SW 1271 (cell line): ENCODE measurements around the gene NTN1.

Source experiments
- DNase-seq, 2 experiments: peaks; one replicate each; lab custom pipeline; 2025; lab: John Stamatoyannopoulos, UW

NTN1 gene

DNA sequence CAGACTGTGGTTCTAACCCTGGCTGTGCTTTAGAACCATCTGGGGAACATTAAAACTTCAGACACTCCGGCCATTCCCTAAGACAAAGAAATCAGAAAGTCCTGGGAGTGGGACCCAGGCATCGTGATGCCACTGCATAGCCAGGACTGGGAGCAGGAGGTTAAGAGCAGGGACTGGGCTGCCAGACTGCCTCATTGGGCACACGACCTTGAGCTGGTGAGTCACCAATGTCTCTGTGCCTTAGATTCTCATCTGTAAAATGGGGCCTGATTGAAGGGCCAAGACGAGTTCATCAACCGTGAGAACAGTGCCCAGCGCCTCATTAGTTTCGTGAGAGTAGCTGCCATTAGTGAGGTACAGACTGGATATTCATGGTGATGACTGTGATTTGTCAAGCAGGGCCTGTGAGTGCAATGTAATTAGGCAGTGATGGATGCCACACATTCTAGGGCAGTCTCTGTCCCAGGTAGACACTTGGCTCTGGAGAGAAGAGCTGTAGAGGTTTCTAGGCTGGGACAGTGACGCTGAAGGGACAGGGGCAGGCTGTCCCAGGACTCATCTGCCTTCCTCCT is 196.8 kb downstream of the NTN1 start:
- DNase-seq, result no peak

DNA sequence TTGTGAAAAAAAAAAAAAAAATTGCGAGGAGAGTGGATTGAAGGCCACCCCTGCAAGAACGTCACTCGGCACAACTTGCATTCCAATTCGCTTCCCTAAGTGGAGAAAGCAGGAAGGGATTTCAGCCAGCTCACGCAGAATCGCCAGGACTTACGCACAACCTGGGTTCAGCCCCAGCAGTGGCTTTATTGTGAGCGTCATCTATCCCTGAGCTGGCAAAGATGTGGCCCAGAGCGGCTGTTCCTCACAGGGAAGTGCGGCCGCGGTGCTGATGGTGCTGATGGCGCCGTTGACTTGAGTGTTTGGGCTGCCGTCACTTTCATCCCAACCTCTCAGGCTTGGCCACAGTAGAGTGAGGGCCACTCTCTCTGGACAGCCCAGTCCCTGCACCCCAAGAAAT is 197.6 kb downstream of the NTN1 start:
- DNase-seq, result no peak

DNA sequence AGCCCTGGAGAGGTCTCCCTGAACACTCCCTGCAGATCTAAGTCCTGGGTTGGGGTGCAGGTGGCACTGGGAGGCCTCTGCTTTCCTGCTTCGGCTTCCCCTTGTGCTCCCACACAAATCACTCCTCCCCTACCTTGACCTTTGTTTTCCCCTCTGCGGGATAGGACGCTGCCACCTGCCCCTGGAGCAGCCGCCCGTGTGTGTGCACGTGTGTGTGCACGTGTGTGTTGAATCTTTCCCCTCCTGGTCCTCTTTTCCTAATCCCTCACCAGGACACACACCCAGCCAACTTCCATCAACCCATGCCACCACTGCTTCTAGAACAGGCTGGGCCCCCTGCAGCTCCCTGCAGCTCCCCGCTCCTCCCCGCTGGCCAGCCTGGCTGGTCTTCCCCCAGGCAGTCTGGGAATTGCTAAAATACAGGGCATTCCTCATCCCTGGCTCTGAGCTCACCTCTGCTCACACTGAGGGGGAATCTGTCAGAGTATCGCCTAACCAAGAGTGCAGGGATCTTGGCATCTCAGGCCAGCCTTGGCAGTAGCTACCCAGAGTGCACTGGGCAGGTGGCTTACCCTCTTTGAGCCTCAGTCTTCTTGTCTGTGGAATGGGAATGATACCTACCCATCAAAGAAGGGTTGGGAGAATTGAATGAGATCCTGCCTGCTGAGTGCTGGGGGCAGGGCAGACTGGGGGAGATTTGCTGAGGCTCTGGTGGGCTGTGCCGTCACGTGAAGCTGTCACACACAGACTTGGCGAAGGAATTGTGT is 198.5 kb downstream of the NTN1 start:
- no peak for DNase-seq

DNA sequence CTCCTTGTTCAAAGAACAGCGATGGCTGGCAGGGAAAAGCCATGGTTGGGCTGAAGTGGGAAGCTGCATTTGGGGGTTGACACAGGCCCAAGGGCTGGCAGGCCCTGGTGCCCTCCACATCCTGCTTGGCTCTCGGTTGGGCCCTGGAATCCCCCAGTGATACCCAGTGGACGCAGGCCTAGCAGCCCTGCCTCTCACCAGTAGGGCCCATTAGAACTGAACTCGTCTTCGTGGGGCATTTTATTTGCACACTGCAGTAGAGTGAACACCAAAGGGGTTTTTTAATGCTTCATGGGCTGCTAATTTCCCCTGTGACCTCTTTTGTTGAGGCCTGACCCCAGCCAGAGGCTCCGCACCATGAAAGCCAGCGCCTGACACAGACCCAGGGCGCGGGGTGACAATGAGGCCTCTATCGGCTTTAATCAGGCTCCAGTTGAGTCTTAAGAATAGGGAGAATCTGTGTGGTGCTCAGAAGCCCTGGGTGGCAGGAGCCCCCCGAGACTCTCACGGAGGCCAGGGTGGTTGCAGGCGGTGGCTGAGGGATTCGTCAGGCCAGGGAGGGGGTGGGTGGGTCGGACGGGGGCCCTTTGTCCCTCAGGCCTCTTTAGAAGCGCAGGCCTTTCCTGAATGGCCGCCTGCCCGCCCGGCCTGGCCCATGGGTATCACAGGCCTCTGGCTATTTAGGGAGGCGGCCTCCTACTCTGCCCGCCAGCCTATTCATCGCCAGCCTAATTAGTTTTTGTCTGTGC is 199.3 kb downstream of the NTN1 start:
- DNase-seq, result no peak

DNA sequence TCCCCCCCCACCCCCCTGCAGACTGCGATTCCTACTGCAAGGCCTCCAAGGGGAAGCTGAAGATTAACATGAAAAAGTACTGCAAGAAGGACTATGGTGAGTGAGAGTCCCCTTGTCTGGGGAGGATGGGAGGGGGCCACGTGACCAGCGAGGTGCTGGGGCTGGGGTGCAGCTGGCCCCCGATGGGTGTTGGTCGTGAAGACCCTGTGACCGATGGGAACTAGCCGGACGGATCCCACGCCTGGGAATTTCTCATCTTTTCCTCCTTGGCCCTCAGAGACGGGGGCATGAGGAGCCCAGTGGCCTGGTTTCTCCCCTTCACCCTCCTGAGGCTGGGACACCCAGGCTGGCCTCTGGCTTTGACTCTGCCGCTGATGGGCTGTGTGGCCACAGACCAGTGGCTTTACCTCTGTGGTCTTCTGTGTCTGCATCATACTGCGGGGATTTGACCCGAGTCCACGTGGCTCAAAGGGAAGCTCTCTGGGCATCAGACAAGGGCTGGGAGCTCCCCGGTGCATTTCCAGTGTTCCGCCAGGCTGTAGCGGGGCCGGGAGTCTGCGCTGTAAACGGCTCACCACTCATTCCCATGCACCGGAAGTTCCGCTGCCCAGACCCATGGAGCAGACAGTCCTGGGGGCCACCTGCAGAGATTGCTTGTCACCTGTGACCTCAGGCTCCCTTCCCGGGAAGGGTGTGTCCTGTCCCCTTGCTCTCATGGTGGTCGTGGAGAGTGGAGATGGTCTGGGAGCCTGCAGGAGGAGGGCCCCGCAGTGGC is 200.0 kb downstream of the NTN1 start:
- DNase-seq, result no peak

DNA sequence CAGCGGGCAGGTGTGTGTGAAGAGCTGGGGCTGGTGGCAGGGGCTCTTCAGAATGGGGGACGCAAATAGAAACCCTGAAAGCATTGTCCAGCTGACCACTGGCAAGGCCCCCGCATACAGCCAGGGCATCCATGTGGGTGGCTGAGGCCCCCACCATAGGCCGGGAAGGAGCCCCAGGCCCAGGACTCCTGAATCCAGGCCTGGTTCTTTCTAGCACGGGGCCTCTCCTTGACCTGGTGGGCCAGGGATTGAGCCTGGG is 200.5 kb downstream of the NTN1 start:
- no peak for DNase-seq

DNA sequence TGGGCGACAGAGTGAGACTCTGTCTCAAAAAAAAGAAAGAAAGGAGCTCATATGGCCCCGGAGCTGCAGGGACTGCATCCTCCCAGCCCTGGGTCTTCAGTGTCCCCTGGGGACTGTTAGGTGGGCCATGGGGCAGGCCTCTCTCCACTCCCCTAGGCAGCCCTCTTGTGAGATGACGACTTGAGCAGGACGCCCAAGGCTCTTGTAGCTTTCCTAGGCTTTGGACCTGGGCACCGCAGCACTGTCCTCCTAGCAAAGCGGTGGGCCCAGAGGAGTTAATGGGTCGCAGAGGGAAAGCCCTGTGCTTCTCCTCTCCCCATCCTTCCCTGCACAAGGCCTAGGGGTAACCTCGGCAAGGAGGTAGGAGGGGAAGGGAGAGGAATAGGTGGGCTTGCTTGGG is 202.2 kb downstream of the NTN1 start:
- DNase-seq, result no peak

DNA sequence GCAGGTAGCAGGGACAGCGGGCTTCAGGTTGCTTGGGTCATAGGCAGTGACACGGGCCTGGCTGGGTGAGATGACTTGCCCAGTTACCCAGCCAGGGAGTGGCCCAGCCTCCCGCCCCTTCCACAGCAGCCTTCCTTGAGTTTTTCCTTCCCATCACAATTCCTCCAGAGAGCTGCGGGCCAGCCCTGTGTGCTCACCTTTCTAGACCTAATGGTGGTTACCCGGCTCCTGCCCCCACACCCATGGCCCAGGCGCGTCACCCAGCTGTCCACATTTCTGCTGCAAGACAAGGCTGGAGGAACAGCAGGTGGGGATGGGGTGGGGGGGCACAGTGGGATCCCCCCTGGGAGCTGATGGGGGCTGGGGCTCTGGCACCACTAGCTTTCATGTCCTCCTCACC is 203.2 kb downstream of the NTN1 start:
- no peak for DNase-seq

DNA sequence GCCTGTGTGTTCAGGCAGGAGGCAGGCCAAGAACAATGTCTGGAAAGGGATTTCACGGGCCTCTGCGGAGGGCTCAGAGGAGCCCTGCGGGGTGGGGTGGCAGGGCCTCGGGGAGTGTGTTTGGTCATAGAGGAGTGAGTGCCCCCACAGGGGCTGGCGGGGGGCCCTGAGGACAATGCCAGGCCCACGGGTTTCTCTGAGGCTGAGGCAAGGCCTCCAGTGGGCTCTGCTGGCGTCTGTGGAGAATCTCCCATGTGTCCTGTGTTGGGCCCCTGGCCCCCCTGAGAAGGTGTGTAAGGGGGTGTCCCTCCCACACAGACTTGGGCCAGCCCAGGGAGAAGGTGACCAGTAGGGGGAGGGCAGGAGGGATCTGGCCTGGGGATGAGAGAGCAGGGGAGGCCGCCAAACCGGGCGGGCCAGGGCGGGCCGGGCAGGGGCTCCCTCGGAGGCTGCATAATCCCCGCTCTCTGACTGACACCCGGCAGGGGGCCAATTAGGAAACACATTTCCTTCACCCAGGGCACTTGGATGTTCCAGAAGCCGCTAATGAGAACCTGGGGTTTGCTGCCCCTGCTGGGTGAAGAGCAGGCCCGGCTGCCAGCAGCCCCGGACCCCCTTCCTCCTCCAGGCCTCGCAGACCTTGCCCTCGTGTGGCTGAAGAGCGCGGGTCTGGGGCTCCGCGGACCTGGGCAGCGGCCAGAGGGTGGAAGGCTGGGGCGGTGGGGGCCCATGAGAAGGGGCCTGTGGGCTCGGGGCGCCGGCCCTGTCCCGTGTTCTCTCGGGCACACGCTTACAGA is 204.2 kb downstream of the NTN1 start:
- no peak for DNase-seq

DNA sequence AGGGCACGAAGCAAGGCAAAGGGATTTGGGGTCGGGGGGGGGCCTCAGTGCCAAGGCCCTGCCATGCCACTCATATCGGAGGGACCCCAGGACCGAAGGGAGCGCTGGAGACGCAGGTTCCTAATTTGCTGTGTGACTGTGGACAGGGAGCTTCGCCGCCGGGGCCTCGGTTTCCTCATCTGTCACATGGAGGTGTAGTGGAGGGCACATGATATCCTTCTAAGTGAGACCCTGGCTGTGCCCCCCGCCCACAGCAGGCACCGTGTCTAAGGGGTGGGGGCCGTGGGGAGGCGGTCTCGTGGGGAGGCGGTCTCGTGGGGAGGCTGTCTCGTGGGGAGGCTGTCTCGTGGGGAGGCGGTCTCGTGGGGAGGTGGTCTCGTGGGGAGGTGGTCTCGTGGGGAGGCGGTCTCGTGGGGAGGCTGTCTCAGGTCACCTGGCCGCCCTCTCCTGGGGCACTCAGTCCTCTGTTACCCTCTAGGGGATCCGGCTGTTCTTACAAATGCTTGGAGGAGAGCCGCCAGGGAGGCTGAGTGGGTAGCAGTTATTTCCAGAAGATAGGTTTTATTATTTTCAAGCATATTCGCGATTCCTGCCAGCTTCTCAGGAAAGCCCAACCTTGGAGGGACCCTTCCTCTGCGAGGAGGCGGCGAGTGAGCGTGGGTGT is 205.0 kb downstream of the NTN1 start:
- no peak for DNase-seq

DNA sequence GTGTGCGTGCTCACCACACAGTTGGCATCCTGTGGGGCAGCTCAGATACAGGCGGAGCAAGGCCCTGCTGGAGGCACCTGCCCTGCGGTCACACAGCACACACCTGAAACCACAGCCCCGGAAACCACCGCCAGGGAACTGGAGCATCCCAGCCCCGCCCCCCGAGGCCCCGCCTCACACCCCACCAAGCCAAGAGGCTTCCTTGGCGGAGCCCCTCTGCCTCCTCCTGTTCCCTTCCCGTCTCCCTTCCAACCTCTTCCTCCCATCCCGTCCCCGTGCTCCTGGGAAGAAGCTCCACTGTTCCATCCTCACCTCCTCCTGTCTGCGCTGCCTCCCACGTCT is 205.5 kb downstream of the NTN1 start:
- DNase-seq, result no peak

DNA sequence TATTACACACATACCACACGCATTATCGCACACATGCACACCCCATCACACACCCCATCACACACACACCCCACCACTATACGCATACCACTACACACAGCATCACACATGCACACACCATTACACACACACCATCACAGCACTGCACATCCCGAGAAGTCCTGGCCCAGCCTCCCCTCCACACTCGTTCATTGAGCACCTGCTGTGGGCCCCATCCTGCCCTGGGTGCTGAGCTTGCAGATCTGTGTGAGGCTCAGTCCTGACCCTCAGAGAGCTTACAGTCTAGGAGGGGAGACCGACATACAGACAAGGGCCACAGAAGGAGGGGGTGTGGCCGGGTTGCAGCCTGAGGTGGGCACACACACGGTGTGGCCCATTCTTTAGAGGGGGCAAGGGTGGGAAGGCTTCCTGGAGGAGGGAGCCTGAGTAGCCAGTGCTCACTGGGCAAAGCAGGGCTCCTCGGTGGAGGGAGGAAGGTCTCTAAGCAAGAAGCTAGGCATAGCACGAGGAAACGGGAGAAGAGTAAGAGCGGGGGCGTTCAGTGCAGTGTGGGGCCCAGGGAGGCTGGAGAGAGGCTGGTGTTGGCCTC is 206.6 kb downstream of the NTN1 start:
- no peak for DNase-seq

DNA sequence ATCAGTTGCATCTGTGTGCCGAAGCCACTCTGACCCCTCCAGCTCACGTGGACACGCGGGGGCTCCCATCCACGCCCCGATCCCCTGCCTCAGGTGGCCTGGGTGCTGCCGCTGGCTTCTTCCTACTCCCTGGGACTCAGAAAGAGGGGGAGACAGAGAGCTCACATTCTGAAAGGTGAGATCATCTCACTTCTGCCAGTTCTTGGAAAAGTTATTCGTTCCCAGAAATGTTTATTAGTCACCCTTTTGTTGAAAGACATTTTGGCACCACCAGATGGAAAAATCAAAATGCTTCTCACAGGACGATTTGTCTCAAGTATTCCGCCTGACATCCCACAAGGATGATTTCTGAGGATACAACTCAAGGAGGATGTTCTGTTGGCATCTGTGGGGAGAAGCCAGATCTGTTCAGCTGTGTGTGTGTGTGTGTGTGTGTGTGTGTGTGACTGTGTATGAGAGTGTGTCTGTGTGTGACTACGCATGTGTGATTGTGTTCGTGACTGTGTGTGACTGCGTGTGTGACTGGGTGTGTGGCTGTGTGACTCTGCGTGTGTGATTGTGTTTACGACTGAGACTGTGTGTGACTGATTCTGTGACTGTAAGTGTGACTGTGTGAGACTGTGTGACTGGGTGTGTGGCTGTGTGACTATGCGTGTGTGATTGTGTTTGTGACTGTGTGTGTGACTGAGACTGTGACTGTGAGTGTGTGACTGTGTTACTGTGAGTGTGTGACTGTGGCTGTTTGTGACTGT is 207.3 kb downstream of the NTN1 start:
- DNase-seq, result no peak

DNA sequence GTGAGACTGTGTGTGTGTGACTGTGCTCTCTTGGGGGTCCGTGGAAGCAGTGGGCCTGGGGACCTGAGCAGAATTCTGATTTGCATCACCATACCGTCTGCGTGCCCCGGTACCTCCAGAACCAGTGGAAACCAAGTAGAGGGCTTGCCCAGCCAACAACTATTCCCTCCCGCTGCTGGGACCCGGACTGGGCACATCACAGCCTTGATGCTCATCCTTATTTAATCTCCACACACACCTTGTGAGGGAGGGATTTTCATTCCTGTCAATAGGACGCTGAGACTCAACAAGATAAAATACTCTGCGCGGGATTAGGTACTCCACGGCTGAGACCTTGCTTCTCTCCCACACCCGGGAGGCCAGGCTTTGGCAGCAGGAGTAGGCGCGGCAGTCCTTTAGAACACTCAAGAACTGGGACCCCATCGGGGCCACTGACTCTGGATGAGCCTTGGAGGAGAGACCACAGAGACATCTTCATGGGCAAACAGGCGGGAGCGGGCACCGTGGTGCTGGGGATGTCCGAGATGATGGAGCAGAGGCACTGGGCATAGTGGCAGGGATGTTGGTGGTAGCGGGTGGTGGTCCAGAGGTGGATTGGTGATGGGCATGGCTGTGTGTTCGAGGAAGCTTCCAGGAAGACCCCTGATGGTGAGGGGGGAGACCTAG is 208.0 kb downstream of the NTN1 start:
- no peak for DNase-seq

DNA sequence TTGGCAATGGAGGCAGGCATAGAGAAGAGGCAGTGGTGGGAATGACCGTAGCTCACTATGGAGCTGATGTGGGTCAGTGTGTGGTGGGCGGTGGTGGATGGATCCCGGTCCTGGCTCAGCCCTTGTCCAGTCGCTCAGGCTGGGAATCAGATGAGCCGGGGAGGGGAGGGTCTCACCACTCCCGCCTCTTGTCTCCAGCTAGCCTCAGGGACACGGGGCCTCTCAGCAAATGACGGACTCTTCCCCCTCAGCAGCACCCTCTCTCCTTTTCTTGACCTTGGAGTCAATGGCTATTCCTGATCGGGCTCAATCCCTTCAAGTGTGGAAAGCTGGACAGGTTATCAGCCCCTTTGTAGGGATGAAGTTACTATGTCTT is 208.5 kb downstream of the NTN1 start:
- no peak for DNase-seq

DNA sequence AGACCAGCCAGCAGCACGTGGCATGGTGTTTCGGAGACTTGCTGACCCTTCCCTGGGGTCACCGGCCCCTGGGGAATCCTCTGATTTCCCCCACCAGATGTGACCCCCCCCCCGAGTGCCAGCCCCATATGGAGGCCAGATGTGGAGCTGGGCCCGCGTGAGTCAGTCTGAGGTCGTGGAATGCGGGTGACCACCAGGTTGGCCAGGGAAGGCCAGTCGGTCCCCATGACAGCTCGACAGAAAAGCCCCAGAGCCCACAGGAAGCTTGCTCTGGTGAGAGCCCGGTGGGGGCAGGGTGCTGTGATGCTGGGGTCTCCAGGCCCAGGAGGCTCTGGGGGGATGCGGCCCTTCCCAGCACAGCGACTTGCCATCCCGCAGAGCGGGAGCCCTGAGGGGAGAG is 209.0 kb downstream of the NTN1 start:
- no peak for DNase-seq

DNA sequence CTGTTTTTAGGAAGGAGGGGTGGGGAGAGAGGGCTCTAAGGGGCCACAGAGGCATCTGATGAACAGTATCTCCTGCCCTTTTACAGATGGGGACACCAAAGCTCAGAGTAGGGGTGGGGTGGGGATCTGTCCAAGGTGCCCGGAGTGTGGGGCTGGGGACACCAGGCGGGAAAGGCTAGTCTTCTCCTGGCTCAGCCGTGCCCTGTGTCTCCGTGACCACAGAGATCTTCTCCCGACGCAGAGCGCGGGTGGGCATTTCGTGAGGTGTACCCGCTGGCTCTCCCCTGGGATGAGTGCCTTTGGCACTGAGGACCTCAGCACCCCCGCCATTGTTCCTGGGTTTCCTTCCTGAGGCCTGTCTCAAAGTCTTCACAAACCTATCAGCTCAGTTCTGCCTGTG is 209.6 kb downstream of the NTN1 start:
- DNase-seq, result no peak

DNA sequence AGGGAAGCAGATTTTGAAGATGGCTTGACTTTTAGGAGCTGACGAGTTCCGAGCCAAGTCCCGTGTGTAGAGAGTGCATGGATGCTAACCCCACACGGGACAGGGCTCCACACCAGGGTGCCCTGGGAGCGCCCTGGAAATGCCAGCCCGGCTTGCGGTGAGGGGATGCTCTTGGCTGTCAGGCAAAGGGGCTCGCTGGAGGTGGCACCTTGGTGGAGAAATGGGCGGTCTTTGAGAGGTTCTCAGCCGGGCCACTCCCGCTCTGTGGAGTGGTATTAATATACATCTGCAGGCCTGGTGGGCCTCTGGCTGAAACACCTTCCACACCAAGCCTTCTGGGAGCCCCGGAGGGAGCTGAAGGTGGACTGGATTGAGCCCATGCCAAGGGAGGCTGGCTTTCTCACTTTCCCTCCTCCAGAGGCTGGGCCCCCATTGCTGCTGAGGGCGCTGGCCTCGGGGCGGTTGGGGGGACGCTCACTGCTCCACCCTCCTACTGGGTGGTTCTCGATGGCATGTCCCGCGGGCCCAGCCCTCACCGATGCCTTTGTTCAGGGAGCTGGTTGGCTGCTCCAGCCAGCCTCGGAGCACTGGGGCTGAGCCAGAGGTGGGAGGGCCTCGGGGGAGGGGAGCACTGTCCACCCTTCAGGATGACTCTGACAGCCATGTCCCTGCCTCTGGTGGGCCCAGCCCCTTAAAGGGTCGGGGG is 210.3 kb downstream of the NTN1 start:
- no peak for DNase-seq

DNA sequence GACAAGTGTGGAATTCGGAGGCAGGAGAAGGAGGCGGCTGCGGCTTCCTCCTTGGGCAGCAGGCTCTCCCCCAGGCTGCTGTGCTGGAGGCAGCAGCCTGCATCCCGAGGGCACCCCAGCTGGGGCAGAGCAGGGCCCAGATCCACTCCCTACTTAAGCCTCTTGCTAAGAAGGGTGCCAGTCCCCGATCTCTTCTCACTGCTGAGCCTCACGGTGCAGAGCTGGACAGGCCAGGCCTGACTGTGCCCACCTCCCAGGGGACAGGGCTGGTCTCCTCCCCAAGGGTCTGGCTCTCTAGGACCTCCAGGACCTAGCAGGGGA is 210.8 kb downstream of the NTN1 start:
- no peak for DNase-seq
